NCI-H1092 (cell line): Measurements from ENCODE around the gene EBNA1BP2.
"Not testable (repeated sequence)": the region's sequence is repeated elsewhere in the genome, so short reads cannot be mapped to it uniquely, and the experiment has no call there.

Source experiments
- DNase-seq: peaks from one replicate; lab custom pipeline; 2025; lab: John Stamatoyannopoulos, UW

EBNA1BP2 gene, protein sequence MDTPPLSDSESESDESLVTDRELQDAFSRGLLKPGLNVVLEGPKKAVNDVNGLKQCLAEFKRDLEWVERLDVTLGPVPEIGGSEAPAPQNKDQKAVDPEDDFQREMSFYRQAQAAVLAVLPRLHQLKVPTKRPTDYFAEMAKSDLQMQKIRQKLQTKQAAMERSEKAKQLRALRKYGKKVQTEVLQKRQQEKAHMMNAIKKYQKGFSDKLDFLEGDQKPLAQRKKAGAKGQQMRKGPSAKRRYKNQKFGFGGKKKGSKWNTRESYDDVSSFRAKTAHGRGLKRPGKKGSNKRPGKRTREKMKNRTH

DNA sequence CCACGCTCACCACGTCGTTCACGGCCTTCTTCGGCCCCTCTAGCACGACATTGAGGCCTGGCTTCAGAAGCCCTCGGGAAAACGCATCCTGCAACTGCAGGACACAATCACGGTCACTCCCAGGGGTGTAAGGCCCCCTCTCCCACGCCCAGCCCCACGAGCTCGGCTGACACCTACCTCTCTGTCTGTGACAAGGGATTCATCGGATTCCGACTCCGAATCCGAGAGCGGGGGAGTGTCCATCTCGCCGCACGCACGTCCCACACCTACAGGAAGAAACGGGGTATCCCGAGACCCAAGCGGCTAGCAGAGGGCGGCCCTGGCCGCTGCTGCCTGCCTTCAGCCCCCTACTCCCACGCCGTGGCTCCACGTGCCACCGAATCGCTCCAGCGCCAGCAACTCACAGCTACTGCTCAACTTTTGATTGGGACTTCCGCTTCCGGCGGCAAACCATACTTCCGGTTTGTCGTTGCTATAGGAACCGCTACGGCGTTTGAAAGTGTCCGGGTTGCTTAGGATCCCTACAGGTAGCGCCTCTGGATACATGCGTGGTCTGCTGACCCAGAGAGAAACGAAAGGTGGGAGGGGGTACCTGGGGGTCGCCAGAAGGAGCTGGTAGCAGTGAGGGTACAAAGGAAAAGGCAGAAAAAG, at the start of gene EBNA1BP2, which contains the start of gene CFAP57:
TSS of gene EBNA1BP2 (minus strand) at position 415 of the 651 bp plus-strand sequence. CDS start at position 243, 172 bp downstream.
TSS of gene CFAP57 (plus strand) at position 455 of the 651 bp plus-strand sequence. CDS start 424 bp downstream, outside the sequence.
- DNase-seq: peak; percentile 91

DNA sequence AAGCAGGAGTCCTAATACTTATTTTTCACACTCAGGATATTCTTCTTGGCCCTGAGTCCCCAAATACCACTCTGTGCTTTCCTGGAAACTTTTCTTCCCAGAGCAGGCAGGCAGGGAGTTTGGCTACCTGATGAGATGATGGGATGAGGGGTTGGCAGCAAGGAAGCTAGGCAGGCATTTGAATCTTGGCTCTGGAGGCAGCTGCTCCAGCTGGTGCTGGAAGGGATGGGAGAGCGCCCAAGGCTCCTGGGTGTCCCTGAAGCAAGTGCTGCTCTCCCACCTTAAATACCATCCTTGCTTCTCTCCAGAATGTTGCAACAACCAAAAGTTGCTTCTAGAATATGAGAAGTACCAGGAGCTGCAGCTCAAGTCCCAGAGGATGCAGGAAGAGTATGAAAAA, 49.7 kb upstream of the EBNA1BP2 start:
- no peak for DNase-seq

- no peak for DNase-seq
Measured at GRCh38 chr1:43220905-43221778, 49.1 kb upstream of the EBNA1BP2 start.

DNA sequence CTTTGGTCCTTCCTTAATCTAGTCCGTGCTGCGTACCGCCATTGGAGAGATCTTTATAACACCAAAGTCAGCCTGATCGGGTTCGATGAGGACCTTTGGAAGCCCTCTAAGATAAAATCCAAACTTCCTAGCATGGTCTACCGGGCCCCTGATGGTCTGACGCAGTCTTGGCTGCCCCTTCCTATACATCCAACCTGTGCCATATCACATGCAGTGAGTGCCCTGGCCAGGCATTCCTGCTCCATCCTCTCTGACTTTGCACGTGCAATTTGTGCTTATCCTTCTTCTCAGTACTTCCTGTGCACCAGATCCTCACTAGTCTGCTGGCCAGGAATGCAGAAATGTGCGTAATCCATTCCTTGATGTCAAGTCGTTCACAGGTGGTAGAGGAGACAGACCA, 45.7 kb upstream of the EBNA1BP2 start:
- DNase-seq: no peak

DNA sequence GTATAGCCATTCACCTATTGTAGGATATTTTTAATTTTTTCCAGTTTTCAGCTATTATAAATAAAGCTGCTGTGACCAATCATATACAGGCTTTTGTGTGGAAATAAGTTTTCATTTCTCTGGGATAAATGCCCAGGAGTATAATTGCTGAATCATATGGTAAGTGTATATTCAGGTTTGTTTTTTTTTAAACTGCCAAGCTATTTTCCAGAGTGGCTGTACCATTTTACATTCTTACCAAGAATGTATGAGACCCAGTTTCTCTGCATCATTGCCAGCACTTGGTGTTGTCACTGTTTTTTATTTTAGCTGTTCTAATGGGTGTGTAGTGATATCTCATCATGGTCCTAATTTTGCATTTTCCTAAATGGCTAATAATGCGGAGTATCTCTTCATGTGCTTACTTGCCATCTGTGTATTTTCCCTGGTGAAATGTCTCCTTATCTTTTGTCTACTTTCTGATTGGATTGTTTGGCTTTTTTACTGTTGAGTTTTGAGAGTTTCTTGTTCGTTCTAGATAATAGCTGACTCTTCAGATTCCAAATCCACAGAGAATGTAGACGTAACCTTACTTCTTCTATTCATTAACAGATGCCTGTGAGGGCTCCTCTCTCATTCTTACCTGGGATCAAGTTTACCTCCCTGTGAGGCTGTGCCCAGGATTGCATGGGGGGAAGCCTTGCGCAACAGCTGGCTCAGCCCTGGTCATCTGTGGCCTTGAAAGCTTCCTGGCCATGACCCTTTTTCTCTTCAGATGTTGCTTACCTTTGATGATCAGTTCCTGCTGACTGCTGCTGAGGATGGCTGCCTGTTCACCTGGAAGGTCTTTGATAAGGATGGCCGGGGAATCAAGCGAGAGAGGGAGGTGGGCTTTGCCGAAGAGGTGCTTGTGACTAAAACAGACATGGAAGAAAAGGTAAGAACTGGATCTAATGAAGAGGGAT, 42.7 kb upstream of the EBNA1BP2 start:
- DNase-seq: no peak

DNA sequence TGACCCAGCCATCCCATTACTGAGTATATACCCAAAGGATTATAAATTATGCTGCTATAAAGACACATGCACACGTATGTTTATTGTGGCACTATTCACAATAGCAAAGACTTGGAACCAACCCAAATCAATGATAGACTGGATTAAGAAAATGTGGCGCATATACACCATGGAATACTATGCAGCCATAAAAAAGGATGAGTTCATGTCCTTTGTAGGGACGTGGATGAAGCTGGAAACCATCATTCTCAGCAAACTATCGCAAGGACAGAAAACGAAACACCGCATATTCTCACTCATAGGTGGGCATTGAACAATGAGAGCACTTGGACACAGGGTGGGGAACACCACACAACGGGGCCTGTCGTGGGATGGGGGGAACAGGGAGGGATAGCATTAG, 36.2 kb upstream of the EBNA1BP2 start:
- not testable (repeated sequence) for DNase-seq

DNA sequence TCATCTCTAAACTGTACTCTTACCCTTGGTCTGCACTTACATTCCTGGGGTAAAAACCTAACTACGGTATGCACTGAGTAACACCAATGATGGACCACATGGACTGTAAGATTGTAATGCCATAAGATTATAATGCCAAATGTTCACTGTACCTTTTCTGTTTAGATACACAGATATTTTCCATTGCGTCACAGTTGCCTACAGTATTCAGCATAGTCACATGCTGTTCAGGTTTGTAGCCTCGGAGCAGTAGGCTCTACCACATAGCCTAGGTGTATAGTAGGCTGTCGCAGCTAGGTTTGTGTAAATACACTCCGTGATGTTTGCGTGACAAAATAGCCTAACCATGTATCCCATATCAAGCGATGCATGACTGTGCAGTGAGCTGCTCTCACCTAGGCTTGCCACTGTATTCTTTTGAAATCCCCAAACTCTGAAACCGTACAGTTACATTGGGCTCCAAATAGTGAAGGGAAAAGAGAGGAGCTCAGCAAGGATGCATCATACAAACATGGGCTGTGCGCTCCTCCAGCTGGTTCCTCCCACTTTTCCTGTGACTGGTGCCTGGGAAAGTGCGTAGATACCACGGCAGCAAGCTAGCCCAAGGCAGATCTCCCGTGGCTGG, 35.3 kb upstream of the EBNA1BP2 start:
- DNase-seq: no peak

GRCh38 chr1:43206600-43207228, 34.6 kb upstream of the EBNA1BP2 start:
- DNase-seq: no peak

DNA sequence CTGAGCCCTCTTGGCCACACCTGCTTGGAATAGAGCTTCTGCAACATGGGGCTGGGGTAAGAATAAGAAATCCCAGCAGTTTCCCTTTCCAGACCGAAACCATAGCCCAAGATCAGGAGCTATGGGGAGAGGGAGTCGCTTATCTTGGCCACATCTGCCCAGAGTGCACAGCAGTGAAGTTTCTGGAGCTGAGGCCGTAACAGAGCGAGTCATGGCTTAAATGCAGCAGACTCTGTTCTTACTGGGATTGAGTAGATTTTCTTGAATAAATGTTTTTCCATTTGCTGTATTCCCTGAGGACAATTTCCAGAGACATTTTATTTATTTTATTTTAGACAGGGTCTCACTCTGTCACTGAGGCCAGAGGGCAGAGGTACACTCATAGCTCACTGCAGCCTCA, 33.6 kb upstream of the EBNA1BP2 start:
- DNase-seq: no peak

DNA sequence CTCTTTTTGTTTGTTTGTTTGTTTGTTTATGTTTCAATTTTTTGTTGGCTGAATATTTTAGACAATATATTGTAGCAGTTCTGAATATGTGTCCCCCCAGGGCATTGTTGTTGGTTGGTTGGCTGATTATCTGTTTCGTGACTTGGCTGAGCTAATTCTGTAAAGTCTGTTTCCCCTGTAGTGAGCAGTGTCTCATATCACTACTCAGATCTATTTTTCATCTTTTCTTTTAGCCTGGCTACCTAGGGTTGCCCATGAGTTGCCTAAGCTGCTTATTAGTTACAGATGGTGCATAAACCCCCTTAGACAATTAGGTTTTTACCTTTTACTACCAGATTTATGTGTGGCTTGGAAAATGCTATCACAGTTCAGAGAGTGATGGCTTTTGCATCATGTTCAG, 32.3 kb upstream of the EBNA1BP2 start:
- no peak for DNase-seq

DNA sequence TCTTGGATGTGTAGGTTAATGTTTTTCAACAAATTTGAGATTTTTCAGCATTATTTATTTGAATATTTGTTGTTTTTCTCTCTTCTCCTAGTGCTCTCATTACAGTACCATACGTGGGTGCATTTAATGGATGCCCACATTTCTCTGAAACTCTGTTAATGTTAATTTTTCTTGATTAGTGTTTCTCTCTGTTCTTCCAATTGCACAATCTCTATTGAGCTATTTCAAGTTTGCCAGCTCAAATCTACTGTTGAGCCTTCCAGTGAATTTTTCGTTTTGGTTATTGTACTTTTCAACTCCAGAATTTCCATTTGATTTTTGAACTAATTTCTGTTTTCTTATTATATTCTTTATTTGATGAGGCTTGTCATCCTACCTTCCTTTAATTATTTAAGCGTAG, 31.8 kb upstream of the EBNA1BP2 start:
- DNase-seq: no peak

- DNase-seq: peak; percentile 51
Measured at GRCh38 chr1:43199093-43199726, 27.1 kb upstream of the EBNA1BP2 start.

DNA sequence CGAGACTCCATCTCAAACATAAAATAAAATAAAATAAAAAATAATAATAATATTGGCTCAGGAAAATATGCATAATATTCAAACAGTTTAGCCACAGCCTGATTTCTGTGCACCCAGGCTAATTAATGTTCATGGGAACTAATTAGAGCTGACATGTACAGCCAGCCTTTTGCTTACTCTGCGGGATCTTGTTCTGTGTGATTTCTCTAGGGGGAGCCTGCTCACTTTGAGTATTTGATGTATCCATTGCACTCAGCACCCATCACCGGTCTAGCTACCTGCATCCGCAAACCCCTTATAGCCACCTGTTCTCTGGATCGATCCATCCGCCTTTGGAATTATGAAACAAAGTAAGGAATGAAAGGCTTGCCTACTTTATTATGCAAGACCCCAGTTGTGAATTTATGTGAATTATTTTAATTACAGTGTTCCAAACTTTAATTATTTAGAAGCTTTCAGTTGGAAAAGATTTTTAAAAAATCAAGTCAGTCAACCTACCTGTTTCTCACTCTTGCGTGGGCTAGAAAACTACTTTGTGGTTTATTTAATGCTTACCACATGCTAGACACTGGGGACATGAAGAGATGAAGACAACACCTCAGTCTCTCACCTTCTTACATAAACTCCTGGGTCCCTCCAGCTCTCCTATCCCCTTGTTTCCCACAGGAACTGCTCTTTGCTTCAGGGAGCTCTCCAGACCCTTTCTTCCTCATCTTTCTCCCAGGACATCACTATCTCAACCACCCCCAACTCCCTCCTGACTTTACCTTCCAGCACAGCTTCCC, 25.4 kb upstream of the EBNA1BP2 start:
- no peak for DNase-seq

GRCh38 chr1:43194509-43194908, 22.4 kb upstream of the EBNA1BP2 start:
- no peak for DNase-seq

DNA sequence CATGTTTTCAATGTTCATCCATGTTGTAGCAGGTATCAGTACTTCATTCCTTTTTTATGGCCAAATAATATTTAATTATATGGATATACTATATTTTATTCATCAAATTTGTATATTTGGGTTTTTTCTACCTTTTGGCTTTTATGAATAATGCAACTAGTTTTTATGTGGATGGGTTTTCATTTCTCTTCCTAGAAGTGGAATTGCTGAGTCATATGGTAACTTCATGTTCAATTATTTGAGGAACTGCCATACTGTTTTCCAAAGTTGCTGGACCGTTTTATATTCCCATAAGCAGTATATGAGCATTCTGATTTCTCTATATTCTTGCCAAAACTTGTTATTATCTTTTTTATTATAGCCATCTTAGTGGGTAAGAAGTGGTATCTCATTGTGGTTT, 16.0 kb upstream of the EBNA1BP2 start:
- DNase-seq: no peak

- DNase-seq: no peak
Measured at GRCh38 chr1:43184995-43185394, 12.9 kb upstream of the EBNA1BP2 start.

DNA sequence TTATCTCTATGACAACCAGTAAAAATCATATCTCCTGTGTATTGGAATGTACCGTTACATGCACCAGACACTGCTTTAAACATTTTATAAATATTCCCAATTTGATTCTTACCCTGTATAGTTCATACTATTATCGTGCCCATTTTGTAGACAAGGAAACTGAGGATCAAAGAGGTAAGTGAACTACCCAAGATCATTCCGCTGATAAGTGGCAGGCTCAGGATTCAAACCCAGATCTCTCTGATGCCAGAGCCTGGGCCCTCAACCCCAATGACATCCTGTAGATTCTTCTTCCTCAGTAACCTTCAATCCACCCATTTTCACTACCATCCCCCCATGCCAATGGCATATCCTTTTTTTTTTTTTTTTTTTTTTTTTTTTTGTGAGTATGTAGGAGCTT, 12.3 kb upstream of the EBNA1BP2 start:
- DNase-seq: no peak

GRCh38 chr1:43177691-43178090, 5.6 kb upstream of the EBNA1BP2 start:
- DNase-seq: no peak

DNA sequence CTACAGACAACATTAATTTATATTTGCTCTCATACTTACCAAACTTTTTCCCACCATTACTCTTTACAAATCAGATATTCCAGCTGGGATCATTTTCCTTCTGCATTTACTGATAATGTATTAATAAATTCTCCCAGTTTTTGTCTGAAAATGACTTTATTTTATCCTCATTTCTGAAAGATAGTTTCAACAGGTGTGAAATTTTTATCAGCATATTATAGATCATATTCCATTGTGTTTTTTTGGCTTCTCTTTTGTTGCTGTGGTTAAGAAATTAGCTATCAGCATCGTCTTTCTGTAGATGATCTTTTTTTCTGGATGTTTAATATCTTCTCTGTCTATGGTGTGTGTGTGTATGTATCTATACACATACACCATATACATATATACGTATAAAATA, 2.8 kb upstream of the EBNA1BP2 start:
- no peak for DNase-seq
